Caco-2 (cell line): Measurements from ENCODE around the gene LSM10. TPM values are rescaled to one million over a fixed set of nuclear protein-coding genes. Genes with fewer than 3 reads are reported as not detected.

Experiments
- BruUV-seq: library from RNA; stranded (reverse); fragments of 400-500 nt; replicated peaks from 2 replicates; lab custom pipeline; 2021; lab: Mats Ljungman, UMichigan
- CTCF ChIA-PET: fragments of 300-600 bp; sonication (Branson Sonifier 250); formaldehyde crosslinking; loops from one replicate; lab custom pipeline; 2022; ENCODE audit warnings: antibody characterized with exemption; lab: Charles Lee
- POLR2A ChIA-PET: fragments of 300-600 bp; sonication (Branson Sonifier 250); formaldehyde crosslinking; loops from one replicate; lab custom pipeline; 2022; ENCODE audit warnings: antibody characterized with exemption; lab: Charles Lee
- DNase-seq, 2 experiments: peaks; one replicate each; pipeline versions ENCODE4 v3.0.0 to v3.0.0-alpha.2; 2020 to 2022
- H3K27me3 ChIP-seq: replicated peaks from 2 replicates; pipeline ENCODE4 v1.6.0; 2011; ENCODE audit warnings: low read length; ENCODE audit not compliant: control insufficient read depth, insufficient read depth
- H3K36me3 ChIP-seq: 2 replicates; pipeline ENCODE4 v1.5.1; 2011; ENCODE audit warnings: low read length; ENCODE audit not compliant: control insufficient read depth, insufficient read depth
- H3K4me1 ChIP-seq: fragments of 250-450 bp; sonication (Bioruptor Pico); 2 replicates; pipeline ENCODE4 v1.5.1; 2020; ENCODE audit warnings: mild to moderate bottlenecking
- H3K4me3 ChIP-seq: 2 replicates; pipeline ENCODE4 v1.5.1; 2011; ENCODE audit warnings: low read depth, mild to moderate bottlenecking, control low read depth, low read length
- H3K9me3 ChIP-seq: fragments of 250-450 bp; sonication (Bioruptor Pico); 2 replicates; pipeline ENCODE4 v1.5.1; 2020; ENCODE audit warnings: mild to moderate bottlenecking, moderate library complexity
- H3K27ac Mint-ChIP-seq: one replicate; pipeline ENCODE4 v1.8.0; 2022; ENCODE audit warnings: mixed read lengths; ENCODE audit not compliant: unreplicated experiment
- H3K27me3 Mint-ChIP-seq: one replicate; pipeline ENCODE4 v1.8.0; 2022; ENCODE audit warnings: mixed read lengths; ENCODE audit not compliant: insufficient read depth, unreplicated experiment
- H3K36me3 Mint-ChIP-seq: one replicate; pipeline ENCODE4 v1.8.0; 2022; ENCODE audit warnings: mild to moderate bottlenecking, mixed read lengths; ENCODE audit not compliant: insufficient read depth, unreplicated experiment
- H3K4me1 Mint-ChIP-seq: one replicate; pipeline ENCODE4 v1.8.0; 2022; ENCODE audit warnings: low read depth, mixed read lengths; ENCODE audit not compliant: unreplicated experiment
- H3K4me3 Mint-ChIP-seq: one replicate; pipeline ENCODE4 v1.8.0; 2022; ENCODE audit warnings: mild to moderate bottlenecking, moderate library complexity, mixed read lengths; ENCODE audit not compliant: unreplicated experiment
- H3K9me3 Mint-ChIP-seq: one replicate; pipeline ENCODE4 v1.8.0; 2022; ENCODE audit warnings: mixed read lengths; ENCODE audit not compliant: unreplicated experiment
- intact Hi-C: fragments of 100-400 bp; cut with micrococcal nuclease; formaldehyde crosslinking; loops from one replicate; pipeline ENCODE4 v1.10.0; 2022; ENCODE audit not compliant: unreplicated experiment
- total RNA-seq: library from RNA; stranded (reverse); gene quantifications from 2 replicates; pipeline ENCODE4 v1.2.3, GENCODE V29; 2022
- TF ChIP-seq, protein P1 (sequence below), 2 experiments: fragments of 200-600 bp in 1 of 2; IDR thresholded peaks; 1 replicate in 1 of 2; 2 replicates in 1 of 2; pipeline versions ENCODE4 v1.5.1 to v1.8.0; 2011 to 2022; ENCODE audit warnings: antibody characterized with exemption in 1 of 2, control low read depth in 1 of 2, inconsistent platforms in 1 of 2, low read depth in 1 of 2, low read length in 1 of 2, mild to moderate bottlenecking in 1 of 2, moderate library complexity in 1 of 2; ENCODE audit not compliant: insufficient read depth in 1 of 2, severe bottlenecking in 1 of 2, unreplicated experiment in 1 of 2

Gene LSM10
- total RNA-seq, 1 experiment from 2014 or later = 20.7 TPM

DNA sequence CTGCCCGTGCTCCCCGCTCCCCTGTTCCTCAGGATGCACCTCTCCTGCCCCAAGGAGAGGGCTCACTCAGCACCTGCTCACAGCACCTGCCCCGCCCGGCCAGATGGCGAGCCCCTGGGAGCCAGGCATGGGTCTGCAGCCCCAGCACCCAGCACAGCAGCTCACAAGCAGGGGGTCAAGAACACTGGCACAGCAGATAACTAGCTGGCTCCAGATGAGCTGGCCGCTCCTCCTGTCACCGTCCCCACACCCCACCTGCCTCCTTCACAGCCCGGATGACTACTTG, 53.4 kb downstream of the LSM10 start:
- H3K27me3 ChIP-seq = no peaks in the 10 kb centered on the region

DNA sequence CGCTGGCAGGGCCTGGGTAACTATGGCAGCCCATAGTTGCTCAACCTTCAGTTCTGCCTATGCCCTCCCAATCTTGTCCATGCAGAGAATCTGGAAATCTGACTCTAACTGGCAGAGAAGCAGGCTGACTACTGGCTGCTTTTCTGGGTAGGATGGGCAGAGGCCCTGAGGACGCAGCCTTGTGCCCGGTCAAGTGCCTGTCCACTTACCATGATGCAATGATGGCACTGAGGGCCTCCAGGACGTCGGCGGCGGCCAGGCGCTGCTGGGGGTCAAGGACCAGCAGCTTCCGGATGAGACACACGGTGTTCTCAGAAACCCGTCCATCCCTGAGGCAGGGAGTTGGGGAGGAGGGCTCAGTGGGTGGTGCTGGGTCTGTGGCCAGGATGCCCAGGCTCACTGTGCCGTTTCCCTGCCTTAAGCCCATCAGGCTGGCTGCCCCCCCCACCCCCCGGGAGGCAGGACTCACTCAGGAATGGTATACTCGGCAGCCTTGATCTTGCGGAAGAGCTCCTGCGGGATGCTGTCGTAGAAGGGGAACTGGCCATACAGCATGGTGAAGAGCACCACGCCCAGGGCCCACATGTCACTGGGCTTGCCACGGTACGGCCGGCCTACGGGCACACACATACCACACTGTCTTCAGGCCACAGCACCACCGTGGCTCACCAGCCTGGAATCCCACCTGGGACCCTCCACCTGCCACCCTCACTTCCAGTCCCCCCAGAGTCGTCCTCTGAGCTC, 53.9 kb downstream of the LSM10 start:
- TF ChIP-seq, protein P1, sequence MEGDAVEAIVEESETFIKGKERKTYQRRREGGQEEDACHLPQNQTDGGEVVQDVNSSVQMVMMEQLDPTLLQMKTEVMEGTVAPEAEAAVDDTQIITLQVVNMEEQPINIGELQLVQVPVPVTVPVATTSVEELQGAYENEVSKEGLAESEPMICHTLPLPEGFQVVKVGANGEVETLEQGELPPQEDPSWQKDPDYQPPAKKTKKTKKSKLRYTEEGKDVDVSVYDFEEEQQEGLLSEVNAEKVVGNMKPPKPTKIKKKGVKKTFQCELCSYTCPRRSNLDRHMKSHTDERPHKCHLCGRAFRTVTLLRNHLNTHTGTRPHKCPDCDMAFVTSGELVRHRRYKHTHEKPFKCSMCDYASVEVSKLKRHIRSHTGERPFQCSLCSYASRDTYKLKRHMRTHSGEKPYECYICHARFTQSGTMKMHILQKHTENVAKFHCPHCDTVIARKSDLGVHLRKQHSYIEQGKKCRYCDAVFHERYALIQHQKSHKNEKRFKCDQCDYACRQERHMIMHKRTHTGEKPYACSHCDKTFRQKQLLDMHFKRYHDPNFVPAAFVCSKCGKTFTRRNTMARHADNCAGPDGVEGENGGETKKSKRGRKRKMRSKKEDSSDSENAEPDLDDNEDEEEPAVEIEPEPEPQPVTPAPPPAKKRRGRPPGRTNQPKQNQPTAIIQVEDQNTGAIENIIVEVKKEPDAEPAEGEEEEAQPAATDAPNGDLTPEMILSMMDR (IDR thresholded peaks at IDR 0.05; ENCODE audit: insufficient read depth in 1 of 2, low read depth in 1 of 2, low read length in 1 of 2, severe bottlenecking in 1 of 2, unreplicated experiment in 1 of 2) = no peak
- Mint-ChIP-seq H3K9me3 (no peaks in the 10 kb centered on the region), H3K27me3 (no peaks in the 10 kb centered on the region), H3K36me3 (peaks cover 29% of the 10 kb centered on the region), H3K4me3 (no peak overlapping the region), H3K4me1 (no peaks in the 10 kb centered on the region), H3K27ac (no peak overlapping the region)
- Histone ChIP-seq H3K27me3 (no peaks in the 10 kb centered on the region), H3K4me3 (no peak overlapping the region), H3K4me1 (no peaks in the 10 kb centered on the region), H3K36me3 (no peaks in the 10 kb centered on the region), H3K9me3 (no peaks in the 10 kb centered on the region)
- intact Hi-C loops = no loop called here
- ChIA-PET CTCF (interaction anchor here (0.6 to 1.1 kb wide), 2 partner anchors 25 kb away, joined by 3 to 4 read pairs; no protein-coding TSS in a partner anchor), POLR2A (no interaction called here)
- DNase-seq = no peak
- no TSS peak for BruUV-seq

More for the DNA sequence above, 53.4 kb downstream of the LSM10 start:
- DNase-seq = no peak
- H3K27ac Mint-ChIP-seq = no peak overlapping the region
- no peaks in the 10 kb centered on the region for H3K9me3 ChIP-seq
- ChIA-PET POLR2A (no interaction called here), CTCF (interaction anchor here (0.6 kb wide), 1 partner anchor 25 kb away, joined by 3 read pairs; no protein-coding TSS in a partner anchor)
- no peaks in the 10 kb centered on the region for H3K27me3 Mint-ChIP-seq
- BruUV-seq = no TSS peak
- intact Hi-C loops = no loop called here
- H3K36me3 Mint-ChIP-seq = peaks cover 29% of the 10 kb centered on the region
- H3K4me1 Mint-ChIP-seq = no peaks in the 10 kb centered on the region
- no peak overlapping the region for H3K4me3 Mint-ChIP-seq
- no peaks in the 10 kb centered on the region for H3K36me3 ChIP-seq
- H3K9me3 Mint-ChIP-seq = no peaks in the 10 kb centered on the region
- H3K4me1 ChIP-seq = no peaks in the 10 kb centered on the region
- H3K4me3 ChIP-seq = no peak overlapping the region
- TF ChIP-seq, protein P1 (IDR thresholded peaks at IDR 0.05; ENCODE audit: insufficient read depth in 1 of 2, low read depth in 1 of 2, low read length in 1 of 2, severe bottlenecking in 1 of 2, unreplicated experiment in 1 of 2) = no peak

Other genes with a start within 250 kb of the LSM10 start
- gene TRAPPC3, start 248.4 kb downstream of the LSM10 start, total RNA-seq = 35.4 and 37.9 TPM in 2 replicates
- 33.7 and 37.7 TPM in 2 replicates for gene MAP7D1, start 241.7 kb downstream of the LSM10 start, total RNA-seq
- gene THRAP3, start 173.5 kb downstream of the LSM10 start, total RNA-seq = 86.8 and 89.1 TPM in 2 replicates
- gene SH3D21, start 91.5 kb downstream of the LSM10 start, total RNA-seq = 12.1 and 12.4 TPM in 2 replicates
- gene EVA1B, start 74.3 kb downstream of the LSM10 start, total RNA-seq = 4.1 and 5.5 TPM in 2 replicates
- gene STK40, start 12.0 kb downstream of the LSM10 start, total RNA-seq = 26.7 and 29.7 TPM in 2 replicates
- 0.51 and 0.91 TPM in 2 replicates for gene OSCP1, start 52.5 kb upstream of the LSM10 start, total RNA-seq
- 70.2 and 77.0 TPM in 2 replicates for gene MRPS15, start 66.5 kb upstream of the LSM10 start, total RNA-seq
- gene CSF3R, start 85.0 kb upstream of the LSM10 start, total RNA-seq = 1.3 and 1.4 TPM in 2 replicates